HEK293 (cell line): Measurements from ENCODE around the gene THAP12.

Experiments
- CTCF ChIP-seq: fragments of 450-650 bp; formaldehyde crosslinking; IDR thresholded peaks from 2 replicates; pipeline ENCODE4 v1.5.1; 2016; ENCODE audit warnings: missing biosample characterization, missing genetic modification characterization
- HIC1 ChIP-seq: fragments of 450-650 bp; formaldehyde crosslinking; IDR thresholded peaks from 2 replicates; pipeline ENCODE4 v1.5.1; 2016; ENCODE audit warnings: missing biosample characterization, missing genetic modification characterization
- PATZ1 ChIP-seq: fragments of 450-650 bp; formaldehyde crosslinking; IDR thresholded peaks from 2 replicates; pipeline ENCODE4 v1.5.1; 2016; ENCODE audit warnings: missing biosample characterization, missing genetic modification characterization
- PRDM1 ChIP-seq: fragments of 450-650 bp; formaldehyde crosslinking; IDR thresholded peaks from 2 replicates; pipeline ENCODE4; 2016; ENCODE audit warnings: missing biosample characterization, missing genetic modification characterization
- RBAK ChIP-seq: fragments of 450-650 bp; formaldehyde crosslinking; IDR thresholded peaks from 2 replicates; pipeline ENCODE4 v1.5.1; 2016; ENCODE audit warnings: missing biosample characterization, missing genetic modification characterization
- YY2 ChIP-seq: fragments of 450-650 bp; formaldehyde crosslinking; IDR thresholded peaks from 2 replicates; pipeline ENCODE4 v1.5.1; 2016; ENCODE audit warnings: missing biosample characterization, missing genetic modification characterization
- ZNF549 ChIP-seq: fragments of 450-650 bp; IDR thresholded peaks from 2 replicates; pipeline ENCODE4 v1.5.1; 2018; ENCODE audit warnings: missing biosample characterization, missing genetic modification characterization, mild to moderate bottlenecking, inconsistent platforms, moderate library complexity
- ZNF629 ChIP-seq: fragments of 450-650 bp; formaldehyde crosslinking; IDR thresholded peaks from 2 replicates; pipeline ENCODE4 v1.5.1; 2017; ENCODE audit warnings: missing biosample characterization, missing genetic modification characterization
- TF ChIP-seq, protein P1 (sequence below): fragments of 450-650 bp; formaldehyde crosslinking; IDR thresholded peaks from 2 replicates; pipeline ENCODE4 v1.5.1; 2016; ENCODE audit warnings: missing biosample characterization, missing genetic modification characterization

- TF ChIP-seq CTCF (tag by site-specific recombination) (no peak), ZNF549 (tag by site-specific recombination) (no peak), PRDM1 (tag by site-specific recombination) (no peak), PATZ1 (tag by site-specific recombination) (no peak), HIC1 (tag by site-specific recombination) (no peak), RBAK (tag by site-specific recombination) (no peak), YY2 (tag by site-specific recombination) (no peak), ZNF629 (tag by site-specific recombination) (no peak)
- TF ChIP-seq, protein P1, sequence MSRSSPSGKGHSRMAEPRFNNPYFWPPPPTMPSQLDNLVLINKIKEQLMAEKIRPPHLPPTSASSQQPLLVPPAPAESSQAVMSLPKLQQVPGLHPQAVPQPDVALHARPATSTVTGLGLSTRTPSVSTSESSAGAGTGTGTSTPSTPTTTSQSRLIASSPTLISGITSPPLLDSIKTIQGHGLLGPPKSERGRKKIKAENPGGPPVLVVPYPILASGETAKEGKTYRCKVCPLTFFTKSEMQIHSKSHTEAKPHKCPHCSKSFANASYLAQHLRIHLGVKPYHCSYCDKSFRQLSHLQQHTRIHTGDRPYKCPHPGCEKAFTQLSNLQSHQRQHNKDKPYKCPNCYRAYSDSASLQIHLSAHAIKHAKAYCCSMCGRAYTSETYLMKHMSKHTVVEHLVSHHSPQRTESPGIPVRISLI (tag by site-specific recombination), result no peak
Measured at GRCh38 chr11:76424891-76425290, 44.0 kb upstream of the THAP12 start.
